H1 (cell line): ENCODE measurements around the gene C14orf119. TPM values are rescaled to one million over a fixed set of nuclear protein-coding genes. Genes with fewer than 3 reads are reported as not detected.

ENCODE experiments used
- CTCF ChIA-PET: fragments of 300-600 bp; sonication (Branson Sonifier 250); formaldehyde crosslinking; loops from one replicate; lab custom pipeline; 2021; ENCODE audit not compliant: partially characterized antibody; lab: Charles Lee
- POLR2A ChIA-PET: fragments of 300-600 bp; sonication (Branson Sonifier 250); formaldehyde crosslinking; loops from one replicate; lab custom pipeline; 2021; ENCODE audit warnings: inconsistent platforms; ENCODE audit not compliant: partially characterized antibody; lab: Charles Lee
- DNase-seq, 2 experiments: peaks; one replicate each; pipeline versions ENCODE4 v3.0.0 to v3.0.0-alpha.2; 2010 to 2022; ENCODE audit warnings: low spot score in 2 of 2, low read depth in 1 of 2, mixed read lengths in 1 of 2
- FAIRE-seq: peaks from 2 replicates; lab custom pipeline; 2011; peaks lifted over from hg19 to GRCh38; lab: Jason Lieb, UNC
- H2AFZ ChIP-seq: 2 replicates; pipeline ENCODE4 v1.8.1; 2012; ENCODE audit warnings: low read length, inconsistent platforms
- H2AK5ac ChIP-seq: 2 replicates; pipeline ENCODE4 v1.6.1; 2013; ENCODE audit warnings: low read depth, low read length
- H2BK120ac ChIP-seq: replicated peaks from 2 replicates; pipeline ENCODE3; 2013; ENCODE audit warnings: low read depth, low read length, inconsistent platforms
- H2BK12ac ChIP-seq: 2 replicates; pipeline ENCODE4 v1.6.1; 2013; ENCODE audit warnings: low read depth, low read length
- H2BK15ac ChIP-seq: 2 replicates; pipeline ENCODE4 v1.6.1; 2013; ENCODE audit warnings: low read length
- H2BK20ac ChIP-seq: 2 replicates; pipeline ENCODE4 v1.6.1; 2013; ENCODE audit warnings: low read length
- H2BK5ac ChIP-seq: 2 replicates; pipeline ENCODE4 v1.6.1; 2013; ENCODE audit warnings: low read depth, low read length
- H3K14ac ChIP-seq: 2 replicates; pipeline ENCODE4 v1.6.1; 2013; ENCODE audit warnings: inconsistent platforms; ENCODE audit not compliant: insufficient read length
- H3K18ac ChIP-seq: 2 replicates; pipeline ENCODE4 v1.6.1; 2013; ENCODE audit warnings: low read length; ENCODE audit errors: extremely low read depth
- H3K23ac ChIP-seq: 2 replicates; pipeline ENCODE4 v1.6.1; 2013; ENCODE audit warnings: inconsistent platforms; ENCODE audit not compliant: insufficient read length
- H3K23me2 ChIP-seq: 2 replicates; pipeline ENCODE4 v1.6.1; 2013; ENCODE audit warnings: low read depth, low read length
- H3K27ac ChIP-seq: 2 replicates; pipeline ENCODE4 v1.6.1; 2011; ENCODE audit warnings: low read depth, low read length, inconsistent platforms
- H3K27me3 ChIP-seq, 4 experiments: replicated peaks in 1 of 4; 1 replicate in 1 of 4; 2 replicates in 3 of 4; pipeline versions ENCODE4 v1.6.1 to v1.8.1; 2011 to 2013; ENCODE audit warnings: low read length in 3 of 4, mild to moderate bottlenecking in 3 of 4, inconsistent platforms in 2 of 4, mixed read lengths in 2 of 4, moderate library complexity in 1 of 4; ENCODE audit not compliant: control insufficient read depth in 3 of 4, insufficient read depth in 3 of 4; ENCODE audit errors: extremely low read depth in 1 of 4
- H3K36me3 ChIP-seq, 4 experiments: 2 replicates each; pipeline versions ENCODE4 v1.6.1 to v1.8.1; 2011 to 2013; ENCODE audit warnings: mild to moderate bottlenecking in 4 of 4, low read length in 3 of 4, moderate library complexity in 2 of 4, control low read depth in 1 of 4, inconsistent platforms in 1 of 4; ENCODE audit not compliant: insufficient read depth in 4 of 4, control insufficient read depth in 2 of 4
- H3K4ac ChIP-seq: replicated peaks from 2 replicates; pipeline ENCODE3; 2013; ENCODE audit warnings: low read length, low read depth, mixed read lengths, inconsistent platforms; ENCODE audit not compliant: insufficient read length
- H3K4me1 ChIP-seq, 4 experiments: replicated peaks in 1 of 4; 1 replicate in 1 of 4; 2 replicates in 3 of 4; pipeline versions ENCODE4 v1.6.1 to v1.8.1; 2011 to 2013; ENCODE audit warnings: low read length in 3 of 4, inconsistent platforms in 2 of 4, mixed read lengths in 1 of 4; ENCODE audit not compliant: insufficient read depth in 4 of 4, control insufficient read depth in 3 of 4
- H3K4me2 ChIP-seq, 2 experiments: 2 replicates each; pipeline versions ENCODE4 v1.6.1 to v1.8.1; 2011 to 2013; ENCODE audit warnings: low read depth in 2 of 2, low read length in 2 of 2, control low read depth in 1 of 2, inconsistent platforms in 1 of 2, mild to moderate bottlenecking in 1 of 2; ENCODE audit not compliant: insufficient read depth in 1 of 2
- H3K4me3 ChIP-seq, 4 experiments: fragments of 200-600, 300-600 bp in 1 of 4; sonication (generic), shearing (Covaris generic), sonication (Bioruptor Twin) in 1 of 4; 2 replicates each; pipeline versions ENCODE4 v1.5.1 to v1.8.1; 2011 to 2016; ENCODE audit warnings: low read length in 4 of 4, low read depth in 3 of 4, control low read depth in 2 of 4, inconsistent platforms in 2 of 4, mild to moderate bottlenecking in 2 of 4, mixed read lengths in 1 of 4, moderate library complexity in 1 of 4; ENCODE audit not compliant: insufficient read depth in 2 of 4; ENCODE audit errors: extremely low read depth in 1 of 4
- H3K56ac ChIP-seq: replicated peaks from 2 replicates; pipeline ENCODE3; 2013; ENCODE audit warnings: low read depth, mild to moderate bottlenecking, mixed read lengths, low read length, inconsistent platforms; ENCODE audit not compliant: insufficient read length
- H3K79me1 ChIP-seq: 2 replicates; pipeline ENCODE4 v1.6.1; 2013; ENCODE audit warnings: low read depth, low read length, control low read depth
- H3K79me2 ChIP-seq, 2 experiments: 2 replicates each; pipeline versions ENCODE4 v1.6.1 to v1.8.1; 2012 to 2013; ENCODE audit warnings: low read length in 2 of 2, mild to moderate bottlenecking in 2 of 2, inconsistent platforms in 1 of 2; ENCODE audit not compliant: insufficient read depth in 2 of 2, control insufficient read depth in 1 of 2
- H3K9ac ChIP-seq, 4 experiments: replicated peaks in 1 of 4; 1 replicate in 1 of 4; 2 replicates in 3 of 4; pipeline versions ENCODE4 v1.6.1 to v1.8.1; 2011 to 2013; ENCODE audit warnings: low read depth in 3 of 4, low read length in 3 of 4, control low read depth in 2 of 4, mild to moderate bottlenecking in 2 of 4, moderate library complexity in 2 of 4, inconsistent platforms in 1 of 4; ENCODE audit errors: extremely low read depth in 1 of 4
- H3K9me3 ChIP-seq, 2 experiments: 2 replicates each; pipeline versions ENCODE4 v1.6.1 to v1.8.1; 2012 to 2013; ENCODE audit warnings: mild to moderate bottlenecking in 2 of 2, moderate library complexity in 2 of 2, control low read depth in 1 of 2, inconsistent platforms in 1 of 2, low read depth in 1 of 2, low read length in 1 of 2, mixed read lengths in 1 of 2; ENCODE audit not compliant: insufficient read depth in 2 of 2
- H4K20me1 ChIP-seq, 2 experiments: replicated peaks in 1 of 2; 2 replicates each; pipeline versions ENCODE3 to v1.8.1; 2011 to 2013; ENCODE audit warnings: inconsistent platforms in 2 of 2, low read length in 2 of 2, mild to moderate bottlenecking in 1 of 2; ENCODE audit not compliant: insufficient read depth in 2 of 2, control insufficient read depth in 1 of 2
- H4K5ac ChIP-seq: 2 replicates; pipeline ENCODE4 v1.6.1; 2013; ENCODE audit warnings: low read length, low read depth, mixed read lengths, inconsistent platforms; ENCODE audit not compliant: insufficient read length
- H4K8ac ChIP-seq: 2 replicates; pipeline ENCODE4 v1.8.0; 2013; ENCODE audit warnings: mild to moderate bottlenecking, moderate library complexity, low read length, inconsistent platforms; ENCODE audit not compliant: insufficient read depth; ENCODE audit errors: extremely low read depth
- H4K91ac ChIP-seq: replicated peaks from 2 replicates; pipeline ENCODE3; 2013; ENCODE audit warnings: low read length, mixed read lengths, inconsistent platforms; ENCODE audit not compliant: insufficient read length
- PHF8 ChIP-seq: fragments of 200-600 bp; sonication (generic); conservative IDR thresholded peaks from 2 replicates; pipeline ENCODE4 v1.7.1; 2012; ENCODE audit warnings: low read depth, mild to moderate bottlenecking, inconsistent platforms, low read length, moderate library complexity
- POLR2AphosphoS5 ChIP-seq: IDR thresholded peaks from 2 replicates; pipeline ENCODE4 v1.6.1; 2011; ENCODE audit warnings: low read depth, low read length
- WGBS, 2 experiments: shearing (Covaris generic) in 1 of 2; methylation state at CpG; one replicate each; pipeline versions ENCODE4 v1.1.6 to v1.1.7; 2013 to 2015; ENCODE audit warnings: low lambda C conversion rate in 2 of 2, mixed read lengths in 2 of 2, inconsistent platforms in 1 of 2, low coverage in 1 of 2, missing lambda C conversion rate in 1 of 2; ENCODE audit not compliant: insufficient replicate concordance in 2 of 2, insufficient coverage in 1 of 2, insufficient read length in 1 of 2; ENCODE audit errors: extremely low coverage in 1 of 2, missing lambda C conversion rate in 1 of 2; 5-methylcytosine and 5-hydroxymethylcytosine counted together
- polyA plus RNA-seq, 7 experiments: library from polyadenylated mRNA; depleted of rRNA in 3 of 7; stranded (reverse) in 5 of 7; unstranded in 2 of 7; fragments of >200 nt in 5 of 7; fragments of 200-250 nt in 2 of 7; gene quantifications; 1 replicate in 5 of 7; 2 replicates in 1 of 7; 4 replicates in 1 of 7; pipeline versions ENCODE4 v1.2.1 to v1.2.3, GENCODE V29; 2011 to 2013; ENCODE audit warnings: missing spikeins in 2 of 7, mixed read lengths in 2 of 7
- total RNA-seq: library from RNA; stranded (reverse); fragmentation: NEBNext Ultra II Directional; extraction: Animal tissue kit (Norgen Biotek cat#: 25700); gene quantifications from 2 replicates; pipeline ENCODE4 v1.2.1, GENCODE V29; 2021

C14orf119 gene
- total and polyA plus RNA-seq, 2 of the 8 experiments (the other 6 are each of a cell fraction or from before 2014, with no cell fraction given): 78.1 to 94.0 TPM

GRCh38 chr14:23123419-23123818 lies 28.1 kb downstream of the C14orf119 start:
- FAIRE-seq (no peak), DNase-seq (no peak)
- Histone ChIP-seq H2BK20ac (no peak overlapping the region), H3K27ac (no peak overlapping the region), H2BK15ac (0 out of 2 replicates have a peak overlapping the region, but pooled peaks have one; percentile 61), H4K20me1 (peaks cover 0 to 2% of the 10 kb centered on the region in 2 experiments), H3K79me2 (no peaks in the 10 kb centered on the region), H3K14ac (no peak overlapping the region), H3K27me3 (no peaks in the 10 kb centered on the region), H3K56ac (no peak overlapping the region), H3K36me3 (peaks cover 6 to 19% (median 10%) of the 10 kb centered on the region in 4 experiments), H4K91ac (no peak overlapping the region), H3K4me2 (no peak overlapping the region), H3K18ac (no peak overlapping the region; the same call in 1 of the 2 replicates), H2BK5ac (0 out of 2 replicates have a peak overlapping the region, but pooled peaks have one; percentile 35), H3K79me1 (no peaks in the 10 kb centered on the region), H3K4ac (no peak overlapping the region), H4K8ac (no peak overlapping the region), H3K9ac (no peak overlapping the region), H3K4me1 (peaks cover 0 to 11% (median 5%) of the 10 kb centered on the region in 4 experiments; a peak in 5 of 7 replicates), H2AFZ (no peak overlapping the region), H3K23me2 (no peaks in the 10 kb centered on the region), H2AK5ac (no peak overlapping the region), H2BK12ac (peak overlapping the region; percentile 96; the same call in 1 of the 2 replicates), H2BK120ac (no peak overlapping the region), H3K9me3 (no peaks in the 10 kb centered on the region), H3K23ac (no peak overlapping the region), H3K4me3 (no peak overlapping the region), H4K5ac (no peak overlapping the region)
- POLR2A ChIA-PET: interaction anchor here (1.1 to 1.4 kb wide), 3 partner anchors 14 to 58 kb away, joined by 3 to 5 read pairs (median 3); no protein-coding TSS in a partner anchor
- CTCF ChIA-PET: interaction anchor here (0.5 to 11.8 kb wide), 12 partner anchors 15 to 239 kb away, joined by 3 to 290 read pairs (median 3); partner anchors contain the start of gene SLC7A8
- peak; percentile 15; the same call in 1 of the 2 replicates for TF ChIP-seq POLR2AphosphoS5
- TF ChIP-seq PHF8: no peak
- WGBS, 2 experiments: 88% methylated on average over 8 of the region's 8 CpGs; no CpG with 5 or more reads in 1 of the 2 experiments
